Measurements from ENCODE around the gene EFNA5. TPM values are rescaled to one million over a fixed set of nuclear protein-coding genes. Genes with fewer than 3 reads are reported as not detected.

The EFNA5 gene
- total and polyA plus RNA-seq, 2 donors: 2.1 to 18.9 TPM

DNA sequence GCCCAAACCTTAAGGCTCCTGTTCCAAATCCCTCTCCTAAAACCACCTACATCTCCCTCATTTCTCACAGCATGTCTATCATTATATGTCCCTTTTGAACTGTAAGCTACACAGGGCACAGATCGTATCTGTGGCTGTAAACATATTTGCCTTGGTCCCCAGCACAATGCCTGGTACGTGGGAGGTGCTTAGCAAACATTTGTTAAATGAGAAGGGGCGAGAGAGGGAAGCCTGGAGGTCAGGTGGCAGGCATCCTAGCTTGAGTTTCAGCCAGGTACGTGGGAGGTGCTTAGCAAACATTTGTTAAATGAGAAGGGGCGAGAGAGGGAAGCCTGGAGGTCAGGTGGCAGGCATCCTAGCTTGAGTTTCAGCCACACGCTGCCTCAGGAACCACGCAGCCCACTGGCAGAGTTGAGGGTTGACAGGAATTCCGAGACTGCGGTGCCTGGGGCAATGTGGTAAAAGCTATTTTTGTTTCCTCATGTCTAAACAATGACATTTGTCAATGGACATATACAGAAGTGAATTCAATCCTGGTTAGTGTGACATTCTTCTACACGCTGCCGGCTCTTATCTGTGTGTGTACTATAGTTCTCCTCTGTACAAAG lies 113.6 kb downstream of the EFNA5 start:
- no peak for DNase-seq (ENCODE audit: extremely low spot score)
- Histone ChIP-seq H3K4me1 (ENCODE audit: insufficient read depth) (no peaks in the 10 kb centered on the region), H3K27ac (ENCODE audit: low read depth) (no peak overlapping the region), H3K4me3 (ENCODE audit: low read depth, low read length) (no peak overlapping the region), H3K36me3 (ENCODE audit: insufficient read depth) (no peaks in the 10 kb centered on the region)
- WGBS: 77% methylated on average over 11 of the region's 11 CpGs

DNA sequence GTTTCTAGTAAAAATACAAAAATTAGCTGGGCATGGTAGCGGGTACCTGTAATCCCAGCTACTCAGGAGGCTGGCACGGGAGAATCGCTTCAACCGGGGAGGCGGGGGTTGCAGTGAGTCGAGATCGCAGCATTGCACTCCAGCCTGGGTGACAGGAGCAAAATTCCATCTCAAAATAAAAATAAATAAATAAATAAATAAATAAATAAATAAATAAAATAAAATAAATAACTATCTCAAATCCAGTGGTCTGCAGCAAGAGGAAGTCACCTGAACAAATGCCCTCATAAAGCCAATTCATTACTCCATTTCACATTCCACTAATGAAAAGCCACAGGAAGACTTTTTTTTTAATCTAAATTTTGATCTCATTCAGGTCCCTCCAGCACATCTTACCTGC lies 114.2 kb downstream of the EFNA5 start:
- Histone ChIP-seq H3K27ac (ENCODE audit: low read depth) (no peak overlapping the region), H3K4me3 (ENCODE audit: low read depth, low read length) (no peak overlapping the region), H3K36me3 (ENCODE audit: insufficient read depth) (no peaks in the 10 kb centered on the region), H3K4me1 (ENCODE audit: insufficient read depth) (no peaks in the 10 kb centered on the region)
- 98% methylated on average over 7 of the region's 7 CpGs for WGBS
- DNase-seq (ENCODE audit: extremely low spot score): no peak

DNA sequence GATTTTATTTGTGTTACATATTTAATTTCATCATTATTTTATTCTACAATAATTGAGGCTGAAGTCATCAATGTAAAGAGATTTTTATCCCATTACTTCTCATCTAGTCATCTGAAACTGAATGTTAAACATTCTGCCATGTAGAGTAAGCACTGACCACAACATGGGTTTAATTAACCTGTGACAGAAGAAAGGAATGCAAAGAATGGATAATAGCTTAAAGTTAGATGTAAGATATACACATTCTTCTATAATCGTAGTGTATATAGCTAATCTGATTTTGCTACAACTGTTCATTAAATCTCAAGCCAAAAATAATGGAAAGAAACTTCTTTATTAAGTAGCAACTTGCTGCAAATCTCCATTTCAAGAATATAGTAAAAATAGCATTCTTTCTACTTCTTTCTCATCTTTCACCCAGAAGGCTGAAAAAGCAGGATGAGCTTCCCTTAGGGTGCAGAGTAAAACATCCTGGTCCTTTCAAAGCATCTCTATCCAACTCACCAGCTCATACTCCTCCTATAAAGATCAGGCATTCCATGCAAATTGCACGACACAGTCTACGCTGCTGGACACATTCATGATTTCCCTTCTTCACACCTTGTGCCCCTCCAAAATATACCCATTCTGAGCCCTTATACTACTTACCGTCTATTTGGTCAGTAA lies 115.2 kb downstream of the EFNA5 start:
- H3K27ac ChIP-seq (ENCODE audit: low read depth): no peak overlapping the region
- H3K36me3 ChIP-seq (ENCODE audit: insufficient read depth): no peaks in the 10 kb centered on the region
- 84% methylated on average over 4 of the region's 4 CpGs for WGBS
- no peak for DNase-seq (ENCODE audit: extremely low spot score)
- no peaks in the 10 kb centered on the region for H3K4me1 ChIP-seq (ENCODE audit: insufficient read depth)
- no peak overlapping the region for H3K4me3 ChIP-seq (ENCODE audit: low read depth, low read length)

DNA sequence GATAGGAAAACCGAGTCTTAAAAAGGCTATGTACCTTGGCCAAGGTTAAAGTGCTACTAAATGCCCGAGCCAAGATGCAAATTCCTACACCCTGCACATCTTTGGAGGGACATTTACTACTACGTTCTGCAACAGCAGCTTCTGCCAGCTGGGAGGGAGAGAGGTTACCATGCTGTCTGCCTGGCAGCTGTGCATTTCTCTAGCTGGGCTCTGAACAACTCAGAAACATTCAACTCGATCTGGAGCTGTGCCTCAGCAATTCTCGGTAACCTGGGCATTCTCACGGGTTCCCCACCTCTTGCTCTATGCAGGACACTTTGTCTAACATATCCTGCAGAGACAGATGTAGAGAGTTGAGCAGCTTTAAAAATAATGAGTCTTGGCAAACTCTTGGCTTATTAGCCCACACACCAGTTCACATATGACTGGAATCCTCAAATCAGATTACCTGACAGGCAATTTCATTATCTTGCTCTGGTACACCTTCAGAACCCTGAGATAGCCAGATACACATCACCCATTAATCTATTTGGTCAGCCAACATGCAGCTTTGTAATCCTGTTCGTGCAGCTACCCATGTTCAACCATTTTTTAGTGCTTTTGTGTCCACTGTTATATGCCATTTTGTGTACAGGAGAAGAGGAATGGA lies 115.8 kb downstream of the EFNA5 start:
- H3K27ac ChIP-seq (ENCODE audit: low read depth): no peak overlapping the region

DNA sequence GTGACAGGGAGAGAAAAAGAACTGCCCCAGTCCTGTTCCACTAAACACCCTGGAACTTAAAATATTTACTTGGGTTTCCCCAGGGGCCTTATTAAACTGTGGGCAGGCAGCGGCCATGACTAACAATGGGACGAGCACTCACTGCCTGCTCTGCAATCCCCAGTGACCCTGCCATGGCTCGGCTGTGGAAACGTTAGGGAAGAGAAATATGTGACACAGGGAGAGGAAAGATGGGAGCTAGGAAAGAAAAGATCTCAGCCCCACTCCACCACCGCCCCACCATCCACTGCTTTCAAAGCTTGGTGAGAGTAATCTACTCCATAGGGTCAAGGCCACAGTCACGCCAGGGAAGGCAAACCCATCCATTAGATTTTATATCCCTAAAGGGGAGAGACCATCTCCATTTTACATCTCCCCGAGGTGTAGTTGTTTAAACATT lies 117.6 kb downstream of the EFNA5 start:
- WGBS: 86% methylated on average over 7 of the region's 7 CpGs
- H3K36me3 ChIP-seq (ENCODE audit: insufficient read depth): no peaks in the 10 kb centered on the region
- H3K4me3 ChIP-seq (ENCODE audit: low read depth, low read length): no peak overlapping the region
- no peak overlapping the region for H3K27ac ChIP-seq (ENCODE audit: low read depth)
- no peaks in the 10 kb centered on the region for H3K4me1 ChIP-seq (ENCODE audit: insufficient read depth)
- DNase-seq (ENCODE audit: extremely low spot score): no peak

More for the DNA sequence above, 115.8 kb downstream of the EFNA5 start:
- Histone ChIP-seq H3K36me3 (ENCODE audit: insufficient read depth) (no peaks in the 10 kb centered on the region), H3K4me1 (ENCODE audit: insufficient read depth) (no peaks in the 10 kb centered on the region), H3K4me3 (ENCODE audit: low read depth, low read length) (no peak overlapping the region)
- 84% methylated on average over 7 of the region's 7 CpGs for WGBS
- DNase-seq (ENCODE audit: extremely low spot score): no peak

DNA sequence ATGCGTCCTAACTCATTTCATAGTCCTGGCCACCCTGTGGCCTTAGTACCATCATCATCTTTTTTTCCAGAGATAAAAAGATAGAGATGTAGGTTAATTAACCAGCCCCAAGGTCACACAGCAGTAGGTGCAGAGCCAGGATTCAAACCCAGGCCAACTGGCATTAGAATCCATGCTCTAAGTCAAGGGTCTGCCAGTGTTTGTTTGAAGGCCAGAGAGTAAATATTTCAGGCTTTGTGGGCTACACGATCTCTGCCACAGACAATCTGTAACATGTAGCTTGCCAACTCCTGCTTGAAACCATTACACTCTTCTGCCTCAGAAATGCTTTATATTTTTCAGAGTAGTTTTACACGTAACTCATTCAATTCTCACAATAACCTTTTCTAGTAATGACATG lies 119.6 kb downstream of the EFNA5 start:
- Histone ChIP-seq H3K4me3 (ENCODE audit: low read depth, low read length) (no peak overlapping the region), H3K27ac (ENCODE audit: low read depth) (no peak overlapping the region), H3K36me3 (ENCODE audit: insufficient read depth) (no peaks in the 10 kb centered on the region), H3K4me1 (ENCODE audit: insufficient read depth) (no peaks in the 10 kb centered on the region)
- WGBS: 86% methylated on average over 3 of the region's 3 CpGs
- DNase-seq (ENCODE audit: extremely low spot score): no peak

DNA sequence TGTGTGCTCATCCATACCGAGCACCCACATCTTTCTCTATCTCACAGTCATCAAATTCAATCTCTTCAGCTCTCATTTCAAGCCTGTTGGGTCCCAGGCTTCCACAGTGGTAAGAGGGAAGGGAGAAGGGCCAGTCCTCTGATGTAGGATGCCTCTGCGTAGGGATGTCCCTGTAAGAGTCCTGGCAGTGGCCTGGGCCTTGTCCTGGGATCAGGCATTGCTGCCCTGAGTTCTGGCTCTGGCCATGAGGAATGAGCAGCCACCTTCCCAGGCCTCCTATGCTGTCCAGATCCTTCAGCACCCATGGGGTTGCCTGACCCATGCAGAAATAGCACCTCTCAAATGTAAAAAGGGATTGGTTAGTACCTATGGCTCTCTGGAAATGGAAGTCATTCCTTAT lies 121.2 kb downstream of the EFNA5 start:
- no peak for DNase-seq (ENCODE audit: extremely low spot score)
- Histone ChIP-seq H3K4me1 (ENCODE audit: insufficient read depth) (no peaks in the 10 kb centered on the region), H3K27ac (ENCODE audit: low read depth) (no peak overlapping the region), H3K4me3 (ENCODE audit: low read depth, low read length) (no peak overlapping the region), H3K36me3 (ENCODE audit: insufficient read depth) (no peaks in the 10 kb centered on the region)
- 97% methylated on average over 2 of the region's 2 CpGs for WGBS

DNA sequence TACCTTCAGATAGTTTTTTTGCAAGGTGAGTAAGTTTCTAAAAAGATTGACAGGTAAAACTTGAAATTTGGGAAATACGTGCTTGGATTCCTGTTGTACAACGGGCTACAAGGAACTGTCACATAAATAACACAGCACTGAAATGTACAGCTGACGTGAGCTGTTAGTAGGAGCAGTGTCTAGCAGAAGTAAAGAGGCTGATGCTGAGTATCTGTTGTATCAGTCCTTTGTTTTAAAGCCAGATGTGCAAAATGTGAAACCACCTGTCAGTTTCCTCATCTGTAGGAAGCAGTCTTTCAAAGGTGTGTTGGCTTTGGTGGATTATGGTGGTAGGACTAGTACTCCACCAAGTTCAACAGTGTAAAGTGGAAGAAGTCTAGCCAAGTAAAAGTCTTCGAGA lies 122.3 kb downstream of the EFNA5 start:
- no peaks in the 10 kb centered on the region for H3K4me1 ChIP-seq (ENCODE audit: insufficient read depth)
- H3K27ac ChIP-seq (ENCODE audit: low read depth): no peak overlapping the region
- 90% methylated on average over 4 of the region's 4 CpGs for WGBS
- no peak for DNase-seq (ENCODE audit: extremely low spot score)
- no peaks in the 10 kb centered on the region for H3K36me3 ChIP-seq (ENCODE audit: insufficient read depth)
- no peak overlapping the region for H3K4me3 ChIP-seq (ENCODE audit: low read depth, low read length)

DNA sequence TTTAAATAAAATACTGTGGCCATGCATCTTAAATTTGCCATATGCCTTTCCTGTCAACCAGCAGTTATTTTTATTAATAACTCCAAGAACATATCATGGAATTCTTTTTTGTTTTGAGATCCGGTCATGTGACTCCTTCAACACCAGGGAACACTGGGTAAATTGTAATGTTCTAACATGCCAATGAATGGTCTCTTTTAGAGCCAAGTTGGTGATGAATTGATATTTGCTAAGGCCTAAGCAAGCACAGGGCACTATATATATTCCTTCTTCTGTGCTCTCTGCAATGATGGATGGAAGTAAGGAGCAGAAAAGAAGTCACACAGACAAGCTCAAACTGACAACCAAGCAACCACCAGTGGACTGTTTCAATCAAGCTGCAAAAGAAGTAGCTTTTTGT lies 124.0 kb downstream of the EFNA5 start:
- DNase-seq (ENCODE audit: extremely low spot score): no peak
- H3K4me3 ChIP-seq (ENCODE audit: low read depth, low read length): no peak overlapping the region
- 93% methylated on average over 1 of the region's 1 CpG for WGBS
- H3K36me3 ChIP-seq (ENCODE audit: insufficient read depth): no peaks in the 10 kb centered on the region
- no peak overlapping the region for H3K27ac ChIP-seq (ENCODE audit: low read depth)
- no peaks in the 10 kb centered on the region for H3K4me1 ChIP-seq (ENCODE audit: insufficient read depth)

DNA sequence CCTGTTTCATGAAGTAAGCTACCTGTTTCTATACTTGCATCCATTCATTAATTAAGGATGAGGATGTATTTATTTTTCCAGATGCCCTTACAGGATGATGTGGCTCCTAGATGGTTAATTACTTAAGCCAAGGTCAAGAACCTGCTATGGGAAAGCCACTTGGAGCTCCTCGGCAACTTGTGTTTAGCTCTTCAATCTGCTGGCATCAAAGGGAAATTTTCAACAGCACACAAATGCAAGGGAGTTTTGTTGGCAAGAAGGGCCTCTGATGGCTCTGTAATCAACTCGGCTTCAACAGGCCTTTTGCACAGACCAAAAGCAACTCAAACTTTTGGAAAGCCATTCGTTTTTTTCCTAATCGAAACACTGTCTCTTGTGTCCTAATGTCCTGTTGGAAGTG lies 125.3 kb downstream of the EFNA5 start:
- Histone ChIP-seq H3K4me3 (ENCODE audit: low read depth, low read length) (no peak overlapping the region), H3K27ac (ENCODE audit: low read depth) (no peak overlapping the region), H3K36me3 (ENCODE audit: insufficient read depth) (no peaks in the 10 kb centered on the region), H3K4me1 (ENCODE audit: insufficient read depth) (no peaks in the 10 kb centered on the region)
- WGBS: 61% methylated on average over 4 of the region's 4 CpGs
- DNase-seq (ENCODE audit: extremely low spot score): no peak

DNA sequence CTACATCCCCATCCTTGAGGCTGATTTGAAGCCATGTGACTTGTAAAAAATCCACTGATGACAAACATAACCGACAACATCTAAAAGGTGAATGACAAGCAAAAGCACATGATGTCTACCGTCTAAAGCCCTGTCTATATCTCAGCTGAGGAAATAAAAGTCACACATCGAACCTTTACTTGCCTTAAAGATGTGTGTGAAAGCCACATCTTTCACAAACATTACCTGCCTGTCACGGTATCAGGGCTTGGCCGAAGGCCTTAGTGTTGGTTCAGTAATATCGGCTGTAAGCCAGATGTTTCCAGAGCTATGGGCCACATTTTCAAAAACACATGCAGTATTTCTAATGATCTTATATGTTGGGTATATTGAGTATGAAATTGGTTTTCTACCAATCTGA lies 125.8 kb downstream of the EFNA5 start:
- 93% methylated on average over 6 of the region's 6 CpGs for WGBS
- Histone ChIP-seq H3K27ac (ENCODE audit: low read depth) (no peak overlapping the region), H3K4me3 (ENCODE audit: low read depth, low read length) (no peak overlapping the region), H3K4me1 (ENCODE audit: insufficient read depth) (no peaks in the 10 kb centered on the region), H3K36me3 (ENCODE audit: insufficient read depth) (no peaks in the 10 kb centered on the region)
- DNase-seq (ENCODE audit: extremely low spot score): no peak

DNA sequence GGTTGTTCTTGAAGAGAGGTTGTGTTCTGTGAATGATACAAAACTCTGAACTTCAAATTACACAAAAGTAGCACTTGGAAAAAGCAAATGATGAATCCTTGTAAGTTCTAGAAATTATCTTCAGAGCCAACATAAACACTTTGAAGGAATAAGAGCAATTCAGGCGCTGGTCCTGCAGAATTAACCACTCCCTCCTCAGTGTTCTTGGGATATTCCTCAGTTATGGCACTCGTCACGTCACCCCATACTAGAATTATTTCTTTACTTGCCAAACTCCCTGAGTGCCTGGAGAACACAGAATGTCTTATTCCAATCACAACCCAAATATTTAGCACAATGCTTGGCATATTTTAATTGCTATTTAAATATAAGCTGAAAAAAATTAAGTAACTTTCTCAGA lies 126.3 kb downstream of the EFNA5 start:
- Histone ChIP-seq H3K4me1 (ENCODE audit: insufficient read depth) (no peaks in the 10 kb centered on the region), H3K4me3 (ENCODE audit: low read depth, low read length) (no peak overlapping the region), H3K27ac (ENCODE audit: low read depth) (no peak overlapping the region), H3K36me3 (ENCODE audit: insufficient read depth) (no peaks in the 10 kb centered on the region)
- DNase-seq (ENCODE audit: extremely low spot score): no peak
- WGBS: 79% methylated on average over 3 of the region's 3 CpGs

DNA sequence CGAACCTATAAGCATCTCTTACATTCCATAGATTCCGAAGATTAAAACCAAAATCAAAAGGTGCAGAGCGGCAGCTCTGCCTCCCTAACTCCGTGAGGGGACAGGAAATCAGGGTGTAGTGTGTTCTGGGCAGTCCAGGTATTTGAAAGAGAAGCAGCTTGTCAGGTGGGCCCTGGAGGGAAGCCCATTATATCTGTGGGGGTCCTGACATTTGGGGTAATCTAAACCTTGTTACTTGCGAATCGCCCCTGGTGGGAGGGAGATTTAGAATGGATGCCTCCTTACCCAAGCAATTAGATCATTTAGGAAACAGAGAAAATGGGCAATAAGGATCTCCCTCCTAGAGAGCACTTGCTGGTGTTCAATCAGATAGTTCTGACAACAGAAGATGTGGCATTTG lies 126.9 kb downstream of the EFNA5 start:
- Histone ChIP-seq H3K36me3 (ENCODE audit: insufficient read depth) (no peaks in the 10 kb centered on the region), H3K4me3 (ENCODE audit: low read depth, low read length) (no peak overlapping the region), H3K27ac (ENCODE audit: low read depth) (no peak overlapping the region), H3K4me1 (ENCODE audit: insufficient read depth) (no peaks in the 10 kb centered on the region)
- no peak for DNase-seq (ENCODE audit: extremely low spot score)
- WGBS: 95% methylated on average over 6 of the region's 6 CpGs

DNA sequence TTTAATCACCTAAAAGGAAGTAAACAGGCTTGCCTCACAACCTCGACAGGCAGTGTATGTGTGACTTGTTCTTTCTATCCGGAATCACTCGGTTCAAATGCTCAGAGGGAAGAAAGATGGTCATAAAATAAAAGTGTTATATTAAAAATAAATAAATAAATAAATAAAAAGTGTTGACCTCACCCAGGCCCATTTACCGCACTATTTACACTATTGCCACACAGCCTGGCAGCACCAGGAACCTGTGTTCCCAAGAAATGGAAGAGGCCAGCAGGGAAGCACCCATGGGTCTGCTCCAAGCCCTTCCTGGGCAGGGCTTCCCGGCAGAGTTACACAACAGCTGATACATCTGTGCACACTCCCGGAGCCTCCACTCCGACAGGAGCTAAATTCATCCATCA lies 127.9 kb downstream of the EFNA5 start:
- no peaks in the 10 kb centered on the region for H3K4me1 ChIP-seq (ENCODE audit: insufficient read depth)
- no peak for DNase-seq (ENCODE audit: extremely low spot score)
- no peak overlapping the region for H3K4me3 ChIP-seq (ENCODE audit: low read depth, low read length)
- 53% methylated on average over 7 of the region's 7 CpGs for WGBS
- no peaks in the 10 kb centered on the region for H3K36me3 ChIP-seq (ENCODE audit: insufficient read depth)
- H3K27ac ChIP-seq (ENCODE audit: low read depth): no peak overlapping the region
